DMS 273 treated with DMSO at 0.1 percent for 48 hours (cell line): Measurements from ENCODE around the gene TACR1.

ENCODE experiments used
- DNase-seq: peaks from one replicate; lab custom pipeline; 2025; lab: John Stamatoyannopoulos, UW

Gene TACR1

GRCh38 chr2:75018162-75018561 lies 181.2 kb downstream of the TACR1 start:
- DNase-seq = no peak

GRCh38 chr2:75012080-75012479 lies 187.2 kb downstream of the TACR1 start:
- no peak for DNase-seq

- no peak for DNase-seq
These were observed 188.7 kb downstream of the TACR1 start for GRCh38 chr2:75010571-75010970.

- peak; percentile 37 for DNase-seq
These were observed 191.5 kb downstream of the TACR1 start for GRCh38 chr2:75007819-75008218.

- DNase-seq = no peak
These were observed 192.3 kb downstream of the TACR1 start for GRCh38 chr2:75007061-75007460.

GRCh38 chr2:75006041-75006440 lies 193.3 kb downstream of the TACR1 start:
- DNase-seq = no peak

- DNase-seq = no peak
These were observed 195.5 kb downstream of the TACR1 start for GRCh38 chr2:75003773-75004172.

GRCh38 chr2:75003276-75003675 lies 196.0 kb downstream of the TACR1 start:
- no peak for DNase-seq

GRCh38 chr2:75002007-75002406 lies 197.3 kb downstream of the TACR1 start:
- DNase-seq = no peak

GRCh38 chr2:74999468-74999867 lies 199.9 kb downstream of the TACR1 start:
- DNase-seq = no peak
